Calu3 (cell line): Measurements from ENCODE around the gene MAGEB17. TPM values are rescaled to one million over a fixed set of nuclear protein-coding genes. Genes with fewer than 3 reads are reported as not detected.

Experiments
- BruUV-seq: library from RNA; stranded (reverse); fragments of 400-500 nt; replicated peaks from 2 replicates; lab custom pipeline; 2021; lab: Mats Ljungman, UMichigan
- CTCF ChIA-PET: fragments of 300-600 bp; sonication (Branson Sonifier 250); formaldehyde crosslinking; loops from one replicate; lab custom pipeline; 2022; ENCODE audit warnings: antibody characterized with exemption; lab: Charles Lee
- DNase-seq: peaks from one replicate; pipeline ENCODE4 v3.0.0; 2022
- H3K27ac Mint-ChIP-seq: one replicate; pipeline ENCODE4 v1.8.0; 2022; ENCODE audit warnings: mixed read lengths; ENCODE audit not compliant: unreplicated experiment
- H3K27me3 Mint-ChIP-seq: one replicate; pipeline ENCODE4 v1.8.0; 2022; ENCODE audit warnings: mixed read lengths; ENCODE audit not compliant: unreplicated experiment
- H3K36me3 Mint-ChIP-seq: one replicate; pipeline ENCODE4 v1.8.0; 2022; ENCODE audit warnings: mild to moderate bottlenecking, moderate library complexity, mixed read lengths; ENCODE audit not compliant: insufficient read depth, unreplicated experiment
- H3K4me1 Mint-ChIP-seq: one replicate; pipeline ENCODE4 v1.8.0; 2022; ENCODE audit warnings: mild to moderate bottlenecking, low read depth, mixed read lengths; ENCODE audit not compliant: unreplicated experiment
- H3K4me3 Mint-ChIP-seq: one replicate; pipeline ENCODE4 v1.8.0; 2022; ENCODE audit warnings: mild to moderate bottlenecking, low read depth, moderate library complexity, mixed read lengths; ENCODE audit not compliant: unreplicated experiment
- H3K9me3 Mint-ChIP-seq: one replicate; pipeline ENCODE4 v1.8.0; 2022; ENCODE audit warnings: low read depth, mixed read lengths; ENCODE audit not compliant: unreplicated experiment
- CTCF ChIP-seq: fragments of 200-600 bp; IDR thresholded peaks from one replicate; pipeline ENCODE4 v1.8.0; 2022; ENCODE audit warnings: antibody characterized with exemption; ENCODE audit not compliant: unreplicated experiment
- intact Hi-C: fragments of 100-400 bp; cut with micrococcal nuclease; formaldehyde crosslinking; loops from one replicate; pipeline ENCODE4 v1.10.0; 2022; ENCODE audit not compliant: unreplicated experiment
- total RNA-seq: library from RNA; stranded (reverse); gene quantifications from 2 replicates; pipeline ENCODE4 v1.2.3, GENCODE V29; 2022

The MAGEB17 gene
- total RNA-seq, 1 experiment from 2014 or later = not detected

DNA sequence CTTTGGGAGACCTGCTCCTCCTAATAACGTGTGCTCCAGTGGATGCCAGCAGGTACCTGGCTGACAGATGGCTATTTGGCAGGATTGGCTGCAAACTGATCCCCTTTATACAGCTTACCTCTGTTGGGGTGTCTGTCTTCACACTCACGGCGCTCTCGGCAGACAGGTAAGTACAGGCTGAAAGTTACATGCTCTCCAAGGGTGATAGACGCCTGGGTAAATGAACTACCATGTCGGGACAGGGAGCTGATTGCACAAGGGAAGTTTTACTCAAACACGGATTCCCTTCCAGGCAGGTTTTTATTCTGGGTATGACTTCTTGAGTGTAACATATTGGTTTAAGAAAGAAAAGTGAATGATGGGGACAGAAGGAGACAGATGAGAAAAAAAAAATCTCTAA lies 43.1 kb upstream of the MAGEB17 start:
- no peaks in the 10 kb centered on the region for H3K27me3 Mint-ChIP-seq
- H3K36me3 Mint-ChIP-seq = peaks cover 5% of the 10 kb centered on the region
- no peak overlapping the region for H3K27ac Mint-ChIP-seq
- no peak for TF ChIP-seq CTCF
- peaks cover 28% of the 10 kb centered on the region for H3K4me1 Mint-ChIP-seq
- no TSS peak for BruUV-seq
- intact Hi-C loops = loop anchor here (10.0 kb wide), 1 partner anchor 189 kb away; no protein-coding TSS in a partner anchor
- no peak for DNase-seq
- peaks cover 1% of the 10 kb centered on the region for H3K9me3 Mint-ChIP-seq
- CTCF ChIA-PET = no interaction called here
- no peak overlapping the region for H3K4me3 Mint-ChIP-seq

GRCh38 chrX:16125520-16126149 lies 41.6 kb upstream of the MAGEB17 start:
- Mint-ChIP-seq H3K9me3 (no peaks in the 10 kb centered on the region), H3K36me3 (peaks cover 5% of the 10 kb centered on the region), H3K4me3 (no peak overlapping the region), H3K4me1 (peaks cover 26% of the 10 kb centered on the region), H3K27ac (no peak overlapping the region), H3K27me3 (no peaks in the 10 kb centered on the region)
- BruUV-seq = no TSS peak
- intact Hi-C loops = loop anchor here (10.0 kb wide), 1 partner anchor 191 kb away; no protein-coding TSS in a partner anchor
- DNase-seq = no peak
- no peak for TF ChIP-seq CTCF
- CTCF ChIA-PET = no interaction called here

DNA sequence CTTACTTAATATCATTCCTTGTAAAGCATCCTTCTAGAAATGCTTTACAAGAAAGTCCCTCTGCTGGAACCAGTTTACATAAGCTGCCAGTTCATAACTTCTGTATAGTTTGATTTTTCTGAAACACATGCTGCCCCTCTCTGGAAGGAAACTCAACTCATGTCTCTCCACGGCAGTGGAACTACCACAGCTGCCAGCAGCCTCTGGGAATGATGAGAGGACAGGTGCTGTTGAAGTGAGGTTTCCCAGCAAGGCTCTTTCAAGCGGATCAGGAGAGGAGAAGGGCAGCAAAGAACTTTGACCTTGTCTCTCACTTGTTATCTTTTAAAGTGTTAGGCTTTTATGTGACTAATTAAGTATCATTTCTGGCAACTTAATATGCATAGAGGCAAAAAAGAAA lies 36.6 kb upstream of the MAGEB17 start:
- no peaks in the 10 kb centered on the region for H3K27me3 Mint-ChIP-seq
- DNase-seq = no peak
- CTCF ChIA-PET = no interaction called here
- intact Hi-C loops = no loop called here
- no peak overlapping the region for H3K27ac Mint-ChIP-seq
- no peaks in the 10 kb centered on the region for H3K36me3 Mint-ChIP-seq
- peaks cover 13% of the 10 kb centered on the region for H3K4me1 Mint-ChIP-seq
- no peaks in the 10 kb centered on the region for H3K9me3 Mint-ChIP-seq
- H3K4me3 Mint-ChIP-seq = no peak overlapping the region
- no TSS peak for BruUV-seq
- no peak for TF ChIP-seq CTCF

GRCh38 chrX:16134936-16135335 lies 32.3 kb upstream of the MAGEB17 start:
- CTCF ChIA-PET = no interaction called here
- no peak overlapping the region for H3K4me3 Mint-ChIP-seq
- H3K27ac Mint-ChIP-seq = no peak overlapping the region
- H3K36me3 Mint-ChIP-seq = no peaks in the 10 kb centered on the region
- no peak for TF ChIP-seq CTCF
- no peaks in the 10 kb centered on the region for H3K9me3 Mint-ChIP-seq
- H3K27me3 Mint-ChIP-seq = no peaks in the 10 kb centered on the region
- peaks cover 3% of the 10 kb centered on the region for H3K4me1 Mint-ChIP-seq
- intact Hi-C loops = no loop called here
- no TSS peak for BruUV-seq
- DNase-seq = no peak
